Nephron progenitor cell (in vitro differentiated cells): ENCODE data around the gene ABTB2.
"Not testable (repeated sequence)": the region's sequence is repeated elsewhere in the genome, so short reads cannot be mapped to it uniquely, and the experiment has no call there.

Source experiments
- DNase-seq: peaks from one replicate; pipeline ENCODE4 v3.0.0; 2021
- H3K27ac Mint-ChIP-seq: 2 replicates; pipeline ENCODE4 v1.8.0; 2021; ENCODE audit warnings: mild to moderate bottlenecking, moderate library complexity, mixed read lengths
- H3K27me3 Mint-ChIP-seq: 2 replicates; pipeline ENCODE4 v1.8.0; 2021; ENCODE audit warnings: mild to moderate bottlenecking, low read depth, mixed read lengths; ENCODE audit not compliant: poor library complexity
- H3K36me3 Mint-ChIP-seq: 2 replicates; pipeline ENCODE4 v1.8.0; 2021; ENCODE audit warnings: low read depth, mixed read lengths
- H3K4me1 Mint-ChIP-seq: 2 replicates; pipeline ENCODE4 v1.8.0; 2021; ENCODE audit warnings: mixed read lengths
- H3K4me3 Mint-ChIP-seq: 2 replicates; pipeline ENCODE4 v1.8.0; 2021; ENCODE audit warnings: mild to moderate bottlenecking, moderate library complexity, mixed read lengths
- H3K9me3 Mint-ChIP-seq: 2 replicates; pipeline ENCODE4 v1.8.0; 2021; ENCODE audit warnings: mild to moderate bottlenecking, moderate library complexity, mixed read lengths
- TF ChIP-seq, protein P1 (sequence below): fragments of 200-600 bp; sonication (generic); IDR thresholded peaks from 2 replicates; pipeline ENCODE4 v1.5.0; 2021; ENCODE audit warnings: antibody characterized with exemption

Gene ABTB2

DNA sequence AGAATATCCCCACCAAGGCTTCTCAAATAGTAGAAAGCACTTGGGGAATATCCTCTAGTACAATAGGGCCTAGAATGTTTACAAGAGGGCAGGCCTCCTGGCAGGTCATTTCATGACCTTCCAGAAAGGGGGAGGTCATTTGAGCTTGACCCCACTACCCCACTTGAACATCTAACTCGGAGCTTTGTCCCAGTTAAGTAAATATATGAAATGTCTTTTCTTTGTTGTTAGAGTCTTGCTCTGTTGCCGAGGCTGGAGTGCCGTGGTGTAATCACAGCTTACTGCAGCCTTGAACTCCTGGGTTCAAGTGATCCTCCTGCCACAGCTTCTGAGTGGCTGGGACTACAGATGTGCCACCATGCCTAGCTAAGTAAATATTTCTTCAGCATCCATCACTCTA is 108.4 kb downstream of the ABTB2 start:
- H3K36me3 Mint-ChIP-seq: no peaks in the 10 kb centered on the region
- no peak overlapping the region for H3K27ac Mint-ChIP-seq
- H3K27me3 Mint-ChIP-seq: peaks cover 51% of the 10 kb centered on the region
- H3K9me3 Mint-ChIP-seq: no peaks in the 10 kb centered on the region
- H3K4me1 Mint-ChIP-seq: peaks cover 67% of the 10 kb centered on the region
- TF ChIP-seq, protein P1, sequence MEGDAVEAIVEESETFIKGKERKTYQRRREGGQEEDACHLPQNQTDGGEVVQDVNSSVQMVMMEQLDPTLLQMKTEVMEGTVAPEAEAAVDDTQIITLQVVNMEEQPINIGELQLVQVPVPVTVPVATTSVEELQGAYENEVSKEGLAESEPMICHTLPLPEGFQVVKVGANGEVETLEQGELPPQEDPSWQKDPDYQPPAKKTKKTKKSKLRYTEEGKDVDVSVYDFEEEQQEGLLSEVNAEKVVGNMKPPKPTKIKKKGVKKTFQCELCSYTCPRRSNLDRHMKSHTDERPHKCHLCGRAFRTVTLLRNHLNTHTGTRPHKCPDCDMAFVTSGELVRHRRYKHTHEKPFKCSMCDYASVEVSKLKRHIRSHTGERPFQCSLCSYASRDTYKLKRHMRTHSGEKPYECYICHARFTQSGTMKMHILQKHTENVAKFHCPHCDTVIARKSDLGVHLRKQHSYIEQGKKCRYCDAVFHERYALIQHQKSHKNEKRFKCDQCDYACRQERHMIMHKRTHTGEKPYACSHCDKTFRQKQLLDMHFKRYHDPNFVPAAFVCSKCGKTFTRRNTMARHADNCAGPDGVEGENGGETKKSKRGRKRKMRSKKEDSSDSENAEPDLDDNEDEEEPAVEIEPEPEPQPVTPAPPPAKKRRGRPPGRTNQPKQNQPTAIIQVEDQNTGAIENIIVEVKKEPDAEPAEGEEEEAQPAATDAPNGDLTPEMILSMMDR: no peak
- H3K4me3 Mint-ChIP-seq: no peak overlapping the region
- DNase-seq: no peak

DNA sequence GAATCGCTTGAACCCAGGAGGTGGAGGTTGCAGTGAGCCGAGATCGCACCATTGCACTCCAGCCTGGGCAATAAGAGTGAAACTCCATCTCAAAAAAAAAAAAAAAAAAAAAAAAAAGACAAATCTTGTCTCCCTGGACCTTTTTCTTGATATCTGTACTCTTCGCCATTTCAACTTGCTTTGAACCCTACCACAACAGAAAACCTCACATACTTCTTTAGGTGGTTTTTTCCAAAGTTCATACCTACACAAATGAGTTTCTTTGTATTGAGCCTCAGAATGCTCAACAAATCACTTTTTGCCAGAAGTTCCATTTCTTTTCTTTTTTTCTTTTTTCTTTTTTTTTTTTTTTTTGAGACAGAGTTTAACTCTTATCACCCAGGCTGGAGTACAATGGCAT is 111.3 kb downstream of the ABTB2 start:
- not testable (repeated sequence) for H3K36me3 Mint-ChIP-seq, H3K4me3 Mint-ChIP-seq, H3K27ac Mint-ChIP-seq, DNase-seq, H3K9me3 Mint-ChIP-seq
- H3K4me1 Mint-ChIP-seq: peaks cover 60% of the 10 kb centered on the region
- H3K27me3 Mint-ChIP-seq: peaks cover 48% of the 10 kb centered on the region

DNA sequence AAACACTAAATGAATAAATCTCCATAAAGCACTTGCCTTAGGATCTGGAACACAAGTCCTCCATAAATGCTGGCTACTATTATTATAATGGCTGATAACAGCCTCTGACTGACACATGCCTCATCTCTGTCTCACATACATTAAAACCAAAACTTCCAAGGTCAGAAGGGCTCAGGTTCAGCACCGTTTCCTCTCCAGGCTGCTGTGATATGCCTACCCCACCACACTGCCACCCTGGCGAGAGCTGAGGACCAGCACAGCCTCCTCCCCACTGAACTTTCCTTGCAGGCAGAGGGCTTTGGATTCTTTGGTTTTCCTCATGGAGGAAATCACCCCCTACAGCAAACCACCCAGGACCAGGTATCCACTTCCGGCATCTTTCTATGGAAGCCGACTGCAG is 112.8 kb downstream of the ABTB2 start:
- Mint-ChIP-seq H3K36me3 (no peaks in the 10 kb centered on the region), H3K4me3 (no peak overlapping the region), H3K4me1 (peaks cover 46% of the 10 kb centered on the region), H3K27ac (no peak overlapping the region), H3K27me3 (peaks cover 53% of the 10 kb centered on the region), H3K9me3 (no peaks in the 10 kb centered on the region)
- TF ChIP-seq, protein P1: no peak
- no peak for DNase-seq

- H3K4me3 Mint-ChIP-seq: no peak overlapping the region
- DNase-seq: no peak
- H3K9me3 Mint-ChIP-seq: no peaks in the 10 kb centered on the region
- peaks cover 61% of the 10 kb centered on the region for H3K27me3 Mint-ChIP-seq
- H3K4me1 Mint-ChIP-seq: peaks cover 38% of the 10 kb centered on the region
- no peaks in the 10 kb centered on the region for H3K36me3 Mint-ChIP-seq
- H3K27ac Mint-ChIP-seq: no peak overlapping the region
- TF ChIP-seq, protein P1: no peak
Observed at GRCh38 chr11:34243600-34244464, 114.0 kb downstream of the ABTB2 start.

- no peak overlapping the region for H3K4me3 Mint-ChIP-seq
- peaks cover 30% of the 10 kb centered on the region for H3K4me1 Mint-ChIP-seq
- no peaks in the 10 kb centered on the region for H3K36me3 Mint-ChIP-seq
- no peak for DNase-seq
- TF ChIP-seq, protein P1: no peak
- peaks cover 64% of the 10 kb centered on the region for H3K27me3 Mint-ChIP-seq
- H3K27ac Mint-ChIP-seq: no peak overlapping the region
- no peaks in the 10 kb centered on the region for H3K9me3 Mint-ChIP-seq
Observed at GRCh38 chr11:34242037-34242625, 115.7 kb downstream of the ABTB2 start.

- Mint-ChIP-seq H3K36me3 (no peaks in the 10 kb centered on the region), H3K4me3 (no peak overlapping the region), H3K9me3 (no peaks in the 10 kb centered on the region), H3K4me1 (peaks cover 40% of the 10 kb centered on the region), H3K27ac (no peak overlapping the region), H3K27me3 (peaks cover 63% of the 10 kb centered on the region)
- TF ChIP-seq, protein P1: no peak
- DNase-seq: no peak
Observed at GRCh38 chr11:34240150-34240494, 117.7 kb downstream of the ABTB2 start.
